Measurements from ENCODE around the gene ZHX3.
"Not testable (repeated sequence)": the region's sequence is repeated elsewhere in the genome, so short reads cannot be mapped to it uniquely, and the experiment has no call there.

ZHX3 gene

DNA sequence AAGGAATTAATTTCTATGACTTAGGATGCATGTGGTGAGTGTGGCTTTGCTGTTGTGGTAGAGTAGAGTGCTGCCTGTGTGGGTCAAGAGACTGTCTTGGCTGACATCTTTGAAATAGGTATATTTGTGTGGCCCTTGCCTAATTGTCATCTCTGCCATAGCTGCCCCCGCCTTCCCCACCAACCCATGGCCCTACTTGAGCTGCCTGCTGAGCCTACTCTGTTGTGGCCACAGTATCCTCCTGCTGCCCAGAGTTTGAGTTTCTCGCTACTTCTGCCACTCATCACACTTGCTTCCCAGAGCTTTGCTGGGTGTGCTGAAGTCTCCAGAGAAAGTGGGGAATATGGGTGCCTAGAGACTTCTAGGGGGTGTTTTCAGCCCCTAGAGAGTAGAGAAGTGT is 172.2 kb downstream of the ZHX3 start:
- no peak for DNase-seq

DNA sequence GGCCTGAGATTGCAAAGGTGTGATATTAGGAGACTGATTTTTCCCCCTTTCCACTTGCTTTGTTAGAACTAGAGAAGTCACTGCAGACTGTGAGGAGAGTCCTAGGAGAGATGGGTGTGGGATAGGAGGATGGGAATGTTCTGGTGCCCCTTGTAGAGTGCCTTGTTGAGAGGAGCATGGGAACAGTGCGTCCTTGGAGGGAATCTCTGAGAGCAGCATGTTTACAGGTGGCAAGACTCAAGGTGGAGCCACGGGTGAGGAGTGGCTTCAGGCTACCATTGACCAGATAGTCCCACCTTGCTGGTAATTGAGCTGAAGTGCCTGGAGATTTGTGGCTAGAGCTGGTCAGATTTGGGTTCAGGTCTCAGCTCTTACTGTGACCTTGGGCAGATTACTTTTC is 174.2 kb downstream of the ZHX3 start:
- no peak for DNase-seq

DNA sequence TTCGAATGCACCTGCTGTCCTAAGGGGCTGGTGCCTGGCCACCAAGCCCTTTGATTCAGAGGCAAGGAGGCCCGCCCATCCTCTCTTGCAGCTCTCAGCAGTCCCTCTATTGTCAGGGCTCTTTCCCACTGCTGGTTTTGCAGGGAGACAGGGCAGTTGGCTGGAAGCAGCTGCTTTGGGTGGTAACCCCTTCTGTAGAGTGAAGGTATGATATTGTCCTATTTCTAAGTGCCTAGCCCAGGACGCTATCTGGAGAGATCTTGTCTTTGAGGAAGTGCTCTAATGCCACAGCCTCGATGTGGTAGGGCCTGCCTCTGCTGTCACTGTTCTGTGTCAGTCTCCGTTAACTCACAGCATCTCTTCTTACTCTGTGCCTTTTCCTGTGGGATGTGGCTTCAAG is 174.6 kb downstream of the ZHX3 start:
- peak; percentile 68 for DNase-seq

DNA sequence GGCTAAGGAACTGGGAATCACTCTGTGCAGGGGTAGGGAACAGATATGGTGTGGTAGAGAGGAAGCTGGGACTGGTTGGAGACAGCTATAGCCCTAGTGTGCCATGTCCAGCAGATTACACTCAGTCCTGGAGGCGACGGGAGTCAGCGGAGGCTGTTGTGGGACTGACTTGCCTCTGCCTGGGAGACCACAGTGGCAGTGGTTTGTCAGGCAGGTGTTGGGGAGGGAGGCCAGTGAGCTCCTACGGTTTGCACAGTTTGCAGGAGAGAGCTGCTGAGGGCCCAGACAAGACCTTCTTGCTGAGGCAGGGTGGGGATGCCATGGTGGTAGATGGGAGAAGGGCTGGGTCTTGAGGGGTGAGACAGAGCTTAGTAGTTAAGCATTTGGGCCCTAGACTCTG is 175.3 kb downstream of the ZHX3 start:
- DNase-seq = no peak

DNA sequence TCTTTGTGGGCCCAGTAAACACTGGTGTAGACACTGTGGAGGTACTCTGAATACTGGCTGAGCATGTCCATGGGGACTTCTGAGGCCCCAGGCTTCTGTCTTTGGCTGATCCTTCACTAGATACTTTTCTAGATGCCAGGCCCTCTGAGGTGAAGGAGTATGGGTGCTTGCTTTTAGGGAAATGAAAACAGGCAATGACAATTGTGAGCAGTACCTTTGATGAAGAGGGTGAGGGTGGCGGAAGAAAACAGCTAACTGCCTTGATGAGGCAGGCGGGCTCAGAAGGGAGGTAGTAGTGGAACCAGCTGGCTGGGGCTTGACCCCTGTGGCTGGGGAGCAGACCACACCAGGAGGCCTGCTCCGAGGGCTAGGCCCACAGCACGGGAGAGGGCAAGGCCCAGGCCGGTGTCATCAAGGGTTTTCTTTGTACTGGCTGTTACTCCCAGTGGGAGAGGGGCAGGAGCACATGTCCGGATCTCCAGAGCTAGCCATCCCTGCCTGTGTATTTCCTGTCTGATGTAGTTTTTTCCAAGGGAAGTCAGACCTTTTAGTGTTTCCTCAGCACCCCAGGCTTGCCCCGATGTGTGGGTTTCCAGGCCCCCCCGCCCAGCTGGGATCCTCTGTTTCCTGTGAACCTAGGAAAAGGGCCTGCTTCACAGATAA is 176.2 kb downstream of the ZHX3 start:
- DNase-seq = no peak

DNA sequence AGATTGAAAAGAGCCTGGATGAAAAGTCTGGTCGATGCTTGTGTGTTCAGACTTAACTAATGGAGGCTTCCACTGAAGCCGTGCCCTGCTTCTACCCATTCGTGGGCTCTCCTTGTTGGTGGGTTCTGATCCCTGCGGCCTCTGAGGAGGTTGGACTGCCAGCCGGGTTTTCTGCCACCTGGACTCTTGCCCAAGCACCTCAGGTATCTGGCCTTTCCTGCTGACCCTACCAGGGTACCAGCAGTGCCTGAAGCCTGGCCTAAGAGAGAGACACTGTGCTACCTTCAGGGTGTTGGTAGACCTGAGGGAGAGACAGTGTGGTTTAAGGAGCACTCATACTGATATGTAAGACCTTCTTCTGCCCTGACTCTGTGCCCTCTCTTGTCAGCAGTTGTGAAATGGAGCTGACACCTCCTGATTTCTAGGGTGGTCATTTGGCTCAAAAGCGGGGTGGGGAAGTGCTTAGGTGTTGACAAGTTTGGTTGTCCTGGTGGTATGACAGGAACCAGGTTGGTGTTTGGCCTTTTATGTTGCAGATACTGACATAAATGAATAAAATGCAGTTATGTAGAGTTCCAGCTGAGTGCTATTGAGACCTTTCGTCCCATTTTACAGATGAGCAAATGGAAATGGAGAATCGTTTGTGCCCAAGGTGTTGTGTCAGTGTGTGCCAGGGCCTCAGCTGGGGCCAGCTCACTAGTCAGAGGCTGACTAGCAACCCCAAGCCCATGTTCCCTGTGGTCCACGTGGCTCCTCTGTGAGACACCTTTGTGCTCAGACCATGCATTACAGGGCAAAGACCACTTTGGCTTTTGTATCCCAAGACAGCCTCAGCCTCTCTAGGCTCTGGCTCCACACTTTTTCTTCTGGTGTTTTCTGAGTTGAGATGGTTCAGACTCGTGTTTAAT is 177.1 kb downstream of the ZHX3 start:
- DNase-seq = no peak

DNA sequence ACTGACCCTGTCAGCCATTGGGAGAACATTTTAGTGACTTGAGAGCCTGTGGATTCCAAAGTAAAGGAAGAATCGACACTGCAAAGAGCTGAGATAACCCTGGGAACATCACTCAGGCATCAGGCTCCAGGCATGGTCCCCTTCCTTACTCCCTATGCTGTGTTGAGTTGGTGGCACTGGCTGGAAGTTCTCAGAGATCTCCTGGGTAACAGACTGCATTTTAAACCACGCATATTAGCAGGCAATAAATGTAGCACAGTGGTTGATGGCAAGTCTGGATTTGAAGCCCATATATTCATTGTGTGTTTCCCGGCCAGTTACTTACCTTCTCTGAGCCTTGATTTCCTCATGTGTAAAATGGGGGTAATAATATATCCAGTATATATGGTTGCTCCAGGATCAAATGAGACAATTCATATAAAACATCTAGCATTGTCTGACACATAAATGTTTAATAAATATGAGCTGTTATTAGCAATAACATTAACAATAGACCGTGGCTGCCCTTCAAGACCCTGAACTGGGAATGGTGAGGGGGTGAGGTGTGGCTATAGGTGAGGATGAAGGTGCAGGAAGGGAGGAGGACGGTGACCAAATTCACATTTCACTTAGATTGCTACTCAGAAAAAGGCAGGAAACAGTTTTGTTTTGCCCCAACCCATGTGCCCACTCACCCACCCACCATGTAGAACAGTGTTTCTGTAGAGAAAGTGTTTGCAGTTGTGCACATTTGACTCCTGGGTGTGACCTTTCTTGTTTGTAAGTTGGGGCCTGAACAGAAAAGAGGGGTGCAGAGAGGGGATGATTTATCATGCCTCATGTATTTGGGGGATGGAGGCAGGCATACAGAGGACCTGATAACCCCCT is 178.1 kb downstream of the ZHX3 start:
- no peak for DNase-seq

DNA sequence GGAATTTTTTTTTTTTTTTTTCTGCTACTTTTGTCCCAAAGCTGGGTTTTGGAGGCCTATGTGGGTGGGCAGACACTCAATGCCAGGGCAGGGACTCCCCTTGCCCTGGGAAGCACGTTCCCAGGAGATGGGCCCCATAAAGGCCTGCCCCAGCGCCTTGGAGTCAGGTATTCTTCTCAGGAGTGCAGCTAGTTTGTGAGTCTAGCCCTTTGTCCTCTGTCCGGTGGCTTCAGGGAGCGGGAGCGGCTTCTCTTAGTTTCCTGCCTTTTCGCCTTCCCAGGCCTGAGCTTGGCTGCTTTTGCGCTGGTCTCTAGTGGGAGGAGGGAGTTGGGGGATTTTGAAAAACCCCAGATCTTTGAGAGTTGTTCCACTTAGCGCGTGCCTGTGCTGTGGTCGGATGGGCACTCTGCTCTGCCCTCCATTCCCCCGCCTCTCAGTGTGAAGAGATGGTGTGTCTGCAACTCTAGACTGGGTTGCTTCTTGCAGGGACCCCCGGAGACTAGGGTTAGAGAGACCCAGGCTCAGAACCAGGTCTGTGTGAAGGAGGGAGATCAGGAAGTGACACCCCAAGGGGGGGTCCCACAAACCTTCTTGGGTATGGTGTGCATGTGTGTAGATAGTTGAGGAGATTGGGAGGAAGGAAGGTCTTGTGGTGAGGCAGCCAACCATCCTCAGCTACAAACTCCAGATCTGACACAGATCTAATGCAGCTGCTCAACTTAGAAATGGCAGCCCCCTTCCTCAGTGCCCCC is 178.9 kb downstream of the ZHX3 start:
- DNase-seq = no peak

DNA sequence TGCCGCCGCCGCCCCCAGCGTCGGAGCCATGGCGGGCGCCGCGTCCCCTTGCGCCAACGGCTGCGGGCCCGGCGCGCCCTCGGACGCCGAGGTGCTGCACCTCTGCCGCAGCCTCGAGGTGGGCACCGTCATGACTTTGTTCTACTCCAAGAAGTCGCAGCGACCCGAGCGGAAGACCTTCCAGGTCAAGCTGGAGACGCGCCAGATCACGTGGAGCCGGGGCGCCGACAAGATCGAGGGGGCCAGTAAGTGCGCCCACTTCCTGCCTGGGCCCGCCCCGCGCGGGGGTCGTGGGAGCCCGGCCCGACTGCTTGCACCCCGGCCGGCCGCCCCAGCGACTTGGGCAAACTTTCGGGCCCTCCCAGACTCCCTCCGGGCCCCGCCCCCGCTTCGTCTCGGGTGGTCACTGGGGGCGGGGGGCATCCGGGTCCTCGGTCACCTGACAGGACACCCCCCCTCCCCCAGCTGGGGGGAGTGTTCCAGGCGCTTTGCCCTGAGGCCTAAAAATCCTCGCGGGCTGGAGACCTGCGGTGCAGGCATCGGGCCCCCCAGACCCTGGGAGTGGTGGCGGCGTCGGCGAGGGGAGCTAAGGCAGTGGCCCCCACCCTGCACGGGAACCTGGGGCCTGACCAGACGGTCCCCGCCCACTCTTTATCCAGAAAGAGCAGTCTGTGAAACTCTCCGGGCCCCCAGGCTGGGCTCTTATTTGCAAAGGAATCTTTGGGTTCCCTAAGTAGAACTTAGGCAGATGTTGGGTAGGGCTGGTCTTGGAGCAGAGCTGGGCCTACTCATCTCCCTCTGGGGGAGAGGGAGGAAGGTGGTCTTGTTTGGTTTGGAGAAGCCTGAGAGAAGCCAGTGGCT is 179.7 kb downstream of the ZHX3 start:
- DNase-seq = peak; percentile 78

DNA sequence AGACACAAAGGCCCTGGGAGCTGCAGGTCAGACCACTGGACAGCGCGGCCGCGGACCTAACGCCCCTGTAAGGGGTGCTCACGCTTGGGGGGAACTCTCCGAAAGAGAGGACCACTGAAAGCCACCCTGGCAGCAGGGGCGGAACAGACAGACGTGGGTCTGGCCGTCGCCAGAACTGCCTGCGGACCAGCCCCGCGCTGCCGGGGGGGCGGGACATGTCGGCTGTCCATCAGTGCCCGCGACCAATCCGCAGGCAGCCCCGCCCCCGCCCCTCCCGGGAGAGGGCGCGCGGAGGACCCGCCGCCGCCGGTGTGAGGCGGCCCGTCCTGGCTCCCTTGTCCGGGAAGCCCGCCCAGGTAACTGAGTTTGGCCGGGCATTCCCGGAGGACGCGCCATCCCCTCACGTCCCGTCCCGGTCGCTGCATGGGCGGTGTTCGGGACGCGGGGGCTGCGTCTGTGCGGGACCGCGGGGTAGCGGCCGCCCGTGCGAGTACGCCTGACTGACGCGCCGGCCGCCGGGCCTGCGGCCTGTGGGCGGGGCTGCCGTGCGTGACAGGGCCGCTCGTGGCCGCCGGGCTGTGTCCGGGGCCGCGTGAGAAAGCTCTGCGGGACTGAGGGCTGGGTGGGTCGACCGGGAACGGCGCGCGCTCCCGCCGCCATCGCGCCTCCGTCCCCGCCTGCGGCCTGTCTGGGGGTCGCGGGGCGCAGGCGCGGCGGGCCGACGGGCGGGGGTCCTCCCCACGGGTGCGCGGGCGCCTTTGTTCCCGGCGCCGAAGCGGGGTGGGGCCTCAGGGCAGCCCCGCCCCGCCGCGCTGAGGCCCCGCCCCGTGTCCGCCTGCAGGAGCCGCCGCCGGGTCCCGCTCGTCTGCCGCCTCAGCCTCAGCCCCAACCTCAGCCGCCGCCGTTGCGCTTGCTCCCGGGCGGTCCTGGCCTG is 180.6 kb downstream of the ZHX3 start, which contains the start of gene PLCG1:
PLCG1 (plus strand) TSS at position 864 of the 934 bp plus-strand sequence. CDS start 99 bp downstream, outside the sequence.
- DNase-seq = peak; percentile 84

DNA sequence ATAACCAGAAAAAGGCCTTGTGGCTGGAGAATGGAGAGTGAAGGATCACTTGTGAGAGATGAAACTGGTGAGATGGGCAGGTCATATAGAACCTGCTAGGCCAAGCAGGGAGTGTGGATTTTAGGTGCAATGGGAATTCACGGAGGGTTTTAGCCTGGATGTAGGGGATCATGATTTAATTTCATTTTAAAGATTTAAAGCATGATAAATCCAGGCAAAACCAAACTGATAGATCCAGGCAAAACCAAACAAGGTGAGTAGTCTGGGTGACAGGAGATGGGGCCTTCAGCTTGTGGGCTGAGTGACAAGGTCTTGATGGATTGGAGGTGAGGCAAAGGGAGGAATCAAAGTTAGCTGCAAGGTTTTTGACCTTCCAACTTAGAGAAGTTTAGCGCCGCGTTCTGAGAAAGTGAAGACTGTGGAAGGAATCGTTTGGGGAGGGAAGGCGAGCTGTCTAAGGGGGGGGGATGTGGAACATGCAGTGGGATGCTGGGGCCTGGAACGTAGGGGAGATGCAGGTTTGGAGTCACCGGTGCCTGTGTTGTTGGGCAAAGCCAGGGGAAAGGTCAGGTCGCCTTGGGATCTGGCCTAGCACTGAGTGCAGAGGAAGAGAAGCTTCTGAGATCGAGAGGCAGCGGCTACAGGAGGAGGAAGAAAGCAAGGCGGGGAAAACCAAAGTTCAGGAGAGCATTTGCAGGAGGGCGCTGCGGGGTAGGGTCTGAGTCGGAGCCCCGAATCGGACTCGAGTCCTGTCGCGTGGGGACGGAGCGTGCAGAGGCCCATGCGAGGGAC is 181.4 kb downstream of the ZHX3 start:
- no peak for DNase-seq

DNA sequence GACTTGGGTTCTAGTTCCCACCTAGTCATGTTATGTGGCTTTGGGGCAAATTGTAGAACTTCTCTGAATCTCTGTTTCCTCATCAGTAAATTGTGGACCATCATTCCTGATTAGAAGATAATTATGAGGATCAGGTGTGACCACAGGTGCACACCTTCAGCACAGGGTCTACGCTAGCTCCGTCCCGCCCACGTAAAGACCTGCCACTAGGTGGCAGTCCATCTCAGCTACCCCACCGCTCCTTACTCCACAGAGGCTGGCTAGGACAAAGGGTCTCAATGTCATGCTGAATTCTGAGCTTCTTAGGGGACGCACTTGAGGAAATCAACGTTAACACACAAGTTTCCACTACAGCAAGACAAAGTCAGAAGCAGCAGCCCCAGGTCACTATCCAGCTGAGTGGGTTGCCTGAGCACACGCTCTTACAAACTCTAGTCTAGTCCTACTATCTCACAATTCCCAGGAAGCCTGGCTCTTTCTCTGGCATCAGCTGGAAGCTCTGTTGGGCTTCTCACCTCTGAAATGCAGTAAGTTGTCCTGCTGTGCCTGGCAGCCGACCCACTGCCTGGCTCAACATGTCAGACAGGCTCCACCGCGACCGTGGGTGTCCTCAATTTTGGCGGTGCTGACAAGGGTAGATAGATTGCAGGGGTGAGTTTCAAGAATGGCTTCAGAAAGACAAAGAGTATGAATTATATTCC is 182.2 kb downstream of the ZHX3 start:
- DNase-seq = peak; percentile 70

DNA sequence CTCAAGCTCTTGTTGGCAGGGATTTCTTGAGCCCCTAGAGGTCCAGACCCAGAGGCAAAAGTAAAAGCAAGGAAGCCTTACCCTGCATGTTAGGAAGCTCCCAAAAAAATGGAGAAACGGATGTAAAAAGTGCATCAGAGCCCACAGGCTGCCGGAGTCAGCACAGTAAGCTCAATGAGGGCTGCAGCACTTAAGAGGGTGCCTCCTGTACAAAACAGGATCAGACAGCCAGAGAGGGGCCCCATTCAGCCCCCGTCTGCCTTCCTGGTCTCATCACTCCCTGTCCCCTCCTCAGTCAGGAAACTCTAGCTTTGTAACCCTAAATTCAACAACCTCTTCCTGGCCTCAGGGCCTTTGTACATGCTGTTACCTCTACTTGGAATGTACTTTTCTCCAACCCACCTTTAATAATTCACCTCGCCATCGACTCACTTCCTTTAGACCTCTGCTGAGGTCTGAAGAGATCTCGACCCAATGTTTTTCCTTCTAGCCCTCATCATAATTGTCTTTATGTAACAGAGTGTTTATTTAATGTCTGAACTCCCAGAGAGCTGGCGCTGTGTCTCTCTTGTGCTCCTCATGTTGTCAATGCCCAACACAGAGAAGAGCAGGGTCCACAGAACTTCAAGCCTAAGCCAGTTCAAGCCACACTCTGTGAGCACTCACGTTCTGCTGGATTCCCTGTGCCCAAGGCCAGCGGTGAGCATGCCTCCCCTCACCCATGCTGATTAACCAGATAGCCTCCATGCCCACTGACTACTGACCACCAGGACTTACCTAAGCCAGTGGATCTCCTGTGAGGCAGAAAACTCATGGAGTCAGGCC is 183.0 kb downstream of the ZHX3 start:
- DNase-seq = no peak

DNA sequence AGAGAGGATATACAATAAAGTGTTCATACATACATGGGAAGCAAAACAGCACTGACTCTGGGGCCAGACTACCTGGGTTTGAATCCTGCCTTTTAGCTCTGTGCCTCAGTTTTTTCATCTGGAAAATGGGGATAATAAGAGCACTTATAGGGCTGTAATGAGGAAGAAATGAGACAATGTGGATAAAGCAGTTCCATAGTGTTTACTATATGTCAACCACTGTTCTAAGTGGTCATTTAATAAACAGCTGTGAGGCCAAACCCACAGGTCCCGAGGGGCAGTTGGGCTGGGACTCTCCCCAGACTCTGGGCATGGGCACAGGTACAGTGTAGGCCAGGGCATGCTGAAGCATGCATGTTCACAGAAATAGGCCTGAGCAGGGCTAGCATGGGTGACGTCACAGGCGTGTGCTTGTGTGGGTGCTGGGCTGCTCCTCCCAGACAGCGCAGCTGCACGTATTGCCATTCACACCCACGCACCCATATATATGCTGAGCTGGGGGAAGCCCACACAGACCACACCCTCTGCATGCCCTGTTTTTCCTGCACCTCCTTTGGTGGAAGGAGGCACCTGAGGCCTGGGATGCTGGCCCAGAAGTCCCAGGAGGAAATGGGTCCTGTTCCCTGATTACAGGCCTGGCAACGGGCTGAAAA is 183.7 kb downstream of the ZHX3 start:
- no peak for DNase-seq

DNA sequence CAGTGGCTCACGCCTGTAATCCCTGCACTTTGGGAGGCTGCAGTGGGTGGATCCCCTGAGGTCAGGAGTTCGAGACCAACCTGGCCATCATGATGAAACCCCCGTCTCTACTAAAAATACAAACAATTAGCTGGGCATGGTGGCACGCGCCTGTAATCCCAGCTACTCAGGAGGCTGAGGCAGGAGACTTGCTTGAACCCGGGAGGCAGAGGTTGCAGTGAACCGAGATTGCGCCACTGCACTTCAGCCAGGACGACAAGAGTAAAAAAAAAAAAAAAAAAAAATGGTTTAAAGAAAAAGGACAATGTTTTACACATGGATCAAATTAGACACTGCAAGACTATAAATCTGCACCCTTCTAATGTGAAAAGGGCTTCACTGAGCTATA is 185.1 kb downstream of the ZHX3 start:
- DNase-seq = not testable (repeated sequence)

DNA sequence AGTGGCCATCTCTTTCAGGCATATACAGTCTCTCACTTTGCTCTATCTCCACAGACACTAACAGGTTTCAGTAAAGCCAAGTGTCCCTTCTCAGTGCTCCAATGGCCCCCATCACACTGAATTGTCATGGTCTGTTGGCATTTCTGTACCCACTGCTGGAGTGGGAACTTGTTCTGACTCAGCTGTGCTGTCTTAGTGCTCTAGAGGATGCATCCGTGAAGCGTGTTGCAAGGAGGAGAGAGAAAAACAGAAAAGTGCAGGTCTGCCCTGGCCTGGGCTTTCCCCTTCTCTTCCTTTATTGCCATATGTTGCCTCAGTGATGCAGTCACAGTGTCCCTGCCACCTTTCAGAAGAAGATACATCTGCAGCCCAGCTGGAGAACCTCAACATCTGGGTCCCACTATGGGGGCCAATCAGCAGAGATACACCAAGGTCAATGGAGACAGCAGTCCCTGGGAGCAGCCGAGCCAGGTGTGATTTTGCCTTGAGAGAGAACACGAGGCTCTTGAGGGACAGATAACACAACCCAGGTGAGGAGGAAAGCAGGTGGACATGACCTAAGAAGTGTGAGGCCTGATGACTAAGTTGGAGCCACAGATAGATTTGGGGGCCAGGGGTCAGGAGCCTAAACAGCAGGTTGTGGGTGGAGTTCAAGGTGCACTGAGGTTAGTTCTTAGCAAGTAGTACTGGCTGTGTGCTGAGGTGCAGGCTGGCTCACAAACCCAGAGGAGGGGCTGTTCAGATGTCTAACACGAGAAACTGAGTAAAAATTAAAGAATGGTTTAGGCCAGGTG is 185.7 kb downstream of the ZHX3 start:
- no peak for DNase-seq
